Measurements from ENCODE around the gene GRAMD1B. TPM values are rescaled to one million over a fixed set of nuclear protein-coding genes. Genes with fewer than 3 reads are reported as not detected.

The GRAMD1B gene
- total RNA-seq, 3 donors from 2014 or later, result 20.2 to 24.4 (median 23.7) TPM

Other genes starting within 250 kb of the GRAMD1B start
- gene CLMP, start 235.0 kb upstream of the GRAMD1B start, total RNA-seq, result under 1 TPM; 0.11 to 0.25 (median 0.11) TPM
- gene SCN3B, start 224.4 kb downstream of the GRAMD1B start, total RNA-seq, result not detected

Measured in activated T-cell treated with anti-CD3 and anti-CD28 coated beads, Interleukin-2, amount 50 U/mL, for 4 hours (primary cell).